CD4-positive, alpha-beta T cell treated with Interferon alpha-2 for 1 hour (primary cell): ENCODE results near the gene SCRN1.
A peak's percentile ranks its signal among the peaks of the same experiment; 100 is the strongest.
"Not testable (repeated sequence)": the region's sequence is repeated elsewhere in the genome, so short reads cannot be mapped to it uniquely, and the experiment has no call there.

ENCODE experiments used
- DNase-seq, 2 donors: peaks; one replicate each; pipeline ENCODE4 v3.0.0-alpha.2; 2020 to 2022

Gene SCRN1

GRCh38 chr7:29922921-29923700 lies 66.5 kb downstream of the SCRN1 start:
- no peak for DNase-seq

GRCh38 chr7:29921404-29922010 lies 68.1 kb downstream of the SCRN1 start:
- peak; percentile 29 to 58 for DNase-seq

- no peak for DNase-seq
Observed at GRCh38 chr7:29920491-29920890, 69.1 kb downstream of the SCRN1 start.

- DNase-seq = no peak
Observed at GRCh38 chr7:29919790-29920189, 69.8 kb downstream of the SCRN1 start.

GRCh38 chr7:29918850-29919249 lies 70.8 kb downstream of the SCRN1 start:
- DNase-seq = no peak

GRCh38 chr7:29917641-29918040 lies 72.0 kb downstream of the SCRN1 start:
- DNase-seq = no peak

GRCh38 chr7:29915481-29916215 lies 74.0 kb downstream of the SCRN1 start:
- DNase-seq = no peak

GRCh38 chr7:29914180-29914579 lies 75.4 kb downstream of the SCRN1 start:
- no peak for DNase-seq

GRCh38 chr7:29906200-29907022 lies 83.2 kb downstream of the SCRN1 start:
- DNase-seq = no peak

GRCh38 chr7:29900745-29901144 lies 88.9 kb downstream of the SCRN1 start:
- no peak for DNase-seq

- no peak for DNase-seq
Observed at GRCh38 chr7:29898301-29898700, 91.3 kb downstream of the SCRN1 start.

- DNase-seq = no peak
Observed at GRCh38 chr7:29896685-29897411, 92.8 kb downstream of the SCRN1 start.

- no peak for DNase-seq
Observed at GRCh38 chr7:29895559-29895958, 94.0 kb downstream of the SCRN1 start.

GRCh38 chr7:29894256-29894655 lies 95.3 kb downstream of the SCRN1 start:
- DNase-seq = no peak

- DNase-seq = no peak
Observed at GRCh38 chr7:29893351-29893965, 96.1 kb downstream of the SCRN1 start.

GRCh38 chr7:29892231-29892630 lies 97.4 kb downstream of the SCRN1 start:
- DNase-seq = no peak

GRCh38 chr7:29891766-29892165 lies 97.8 kb downstream of the SCRN1 start:
- no peak for DNase-seq

GRCh38 chr7:29890786-29891185 lies 98.8 kb downstream of the SCRN1 start:
- not testable (repeated sequence) for DNase-seq

GRCh38 chr7:29890251-29890650 lies 99.3 kb downstream of the SCRN1 start:
- no peak for DNase-seq

GRCh38 chr7:29889288-29889687 lies 100.3 kb downstream of the SCRN1 start:
- no peak for DNase-seq

GRCh38 chr7:29888006-29888405 lies 101.6 kb downstream of the SCRN1 start:
- DNase-seq = no peak

GRCh38 chr7:29886827-29887226 lies 102.8 kb downstream of the SCRN1 start:
- no peak for DNase-seq
